DMS53 treated with DMSO at 0.1 percent for 48 hours (cell line): ENCODE results near the gene PPP3R2.

ENCODE experiments used
- DNase-seq: peaks from one replicate; lab custom pipeline; 2025; ENCODE audit not compliant: unreplicated experiment; lab: John Stamatoyannopoulos, UW

PPP3R2 gene

GRCh38 chr9:101594796-101595195, at the start of gene PPP3R2:
TSS of gene PPP3R2 (minus strand) at chr9:101594969. CDS start at chr9:101594921, 48 bp downstream.
- DNase-seq, result no peak

DNA sequence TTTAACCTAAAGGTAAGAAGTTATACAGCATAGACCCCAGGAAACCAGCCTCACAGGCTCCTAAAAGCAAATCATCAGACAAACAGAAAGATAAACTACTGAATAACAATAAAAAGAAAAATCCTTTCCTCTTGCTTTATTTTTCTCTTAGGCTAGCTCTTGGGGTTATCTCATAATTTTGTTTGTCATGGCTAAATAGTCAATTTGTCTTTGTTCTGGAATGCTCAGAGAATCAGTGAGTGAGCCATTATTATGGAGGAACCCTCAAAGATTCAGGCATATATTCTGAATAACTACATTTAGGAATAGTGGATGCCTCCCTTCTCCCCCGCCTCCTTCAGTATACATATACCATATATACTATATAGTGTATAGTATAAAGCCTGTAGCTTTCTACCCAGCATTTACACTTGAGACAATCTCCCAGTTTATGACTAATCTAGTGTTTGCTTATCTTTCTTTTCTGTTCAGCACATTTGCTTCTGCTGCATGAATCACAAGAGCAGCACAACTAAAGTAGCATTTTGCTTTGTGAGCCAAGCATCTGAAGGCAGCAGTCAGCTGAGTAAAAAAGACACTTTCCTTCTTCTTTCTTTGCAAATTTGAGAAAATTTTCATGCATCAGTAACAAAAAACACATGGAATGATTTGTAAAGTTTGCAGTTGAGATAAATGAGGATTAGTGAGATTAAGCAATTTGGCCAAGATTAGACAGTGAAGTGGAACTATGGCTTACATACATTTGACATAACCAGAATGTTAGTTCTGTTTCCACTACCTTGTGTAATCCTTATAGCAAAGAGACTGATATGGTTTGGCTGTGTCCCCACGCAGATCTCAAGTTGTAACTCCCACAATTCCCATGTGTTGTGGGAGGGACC, 45.3 kb upstream of the PPP3R2 start:
- DNase-seq, result peak; percentile 12

- no peak for DNase-seq
These were observed 44.5 kb upstream of the PPP3R2 start for GRCh38 chr9:101639311-101639710.

DNA sequence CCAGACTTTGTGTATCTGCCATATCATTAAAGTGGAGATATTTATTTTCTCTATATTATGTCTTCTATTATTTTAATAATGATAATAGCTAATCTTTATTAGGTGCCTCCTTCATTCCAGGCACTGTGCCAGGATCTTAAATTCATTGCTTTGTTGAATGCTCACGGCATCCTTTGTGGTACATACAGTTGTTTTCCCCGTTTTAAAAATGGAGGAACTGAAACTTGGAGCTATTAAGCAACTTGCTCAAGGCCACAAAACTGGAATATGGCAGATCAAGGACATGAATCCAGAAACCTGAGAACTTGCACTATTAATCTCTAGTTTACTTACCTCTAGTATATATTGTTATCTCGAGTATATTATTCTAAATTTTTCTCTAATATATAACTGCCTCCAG, 41.5 kb upstream of the PPP3R2 start:
- DNase-seq, result no peak

GRCh38 chr9:101635473-101635872, 40.7 kb upstream of the PPP3R2 start:
- no peak for DNase-seq

DNA sequence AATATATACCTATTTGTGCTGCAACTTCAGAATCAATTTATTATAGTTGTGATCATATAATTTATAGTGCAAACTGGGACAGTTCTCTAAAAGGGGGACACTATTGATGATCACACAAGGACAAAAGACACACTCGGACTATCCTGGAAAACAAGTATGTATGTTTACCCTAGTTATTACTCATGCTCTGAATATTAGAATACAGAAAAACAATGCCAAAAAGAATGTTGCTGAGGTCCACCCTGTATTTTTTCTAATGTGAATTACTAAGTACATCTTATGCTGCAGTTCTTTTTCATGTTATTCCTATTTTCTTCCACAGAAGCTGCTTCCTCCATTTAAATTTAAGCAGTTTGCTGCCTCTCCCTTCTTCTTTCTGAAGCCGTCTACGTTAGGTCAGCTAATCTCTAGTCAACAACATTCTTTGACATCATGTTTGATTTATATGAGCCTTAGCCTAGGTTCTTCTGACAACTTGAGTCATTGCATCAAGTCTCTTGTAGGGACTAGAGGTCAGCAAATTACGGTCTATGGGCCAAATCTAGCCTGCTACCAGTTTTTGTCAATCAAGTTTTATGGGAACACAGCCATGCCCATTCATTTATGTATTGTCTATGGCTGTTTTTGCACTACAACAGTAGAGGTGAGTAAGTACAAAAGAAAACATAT, 40.1 kb upstream of the PPP3R2 start:
- DNase-seq, result no peak

DNA sequence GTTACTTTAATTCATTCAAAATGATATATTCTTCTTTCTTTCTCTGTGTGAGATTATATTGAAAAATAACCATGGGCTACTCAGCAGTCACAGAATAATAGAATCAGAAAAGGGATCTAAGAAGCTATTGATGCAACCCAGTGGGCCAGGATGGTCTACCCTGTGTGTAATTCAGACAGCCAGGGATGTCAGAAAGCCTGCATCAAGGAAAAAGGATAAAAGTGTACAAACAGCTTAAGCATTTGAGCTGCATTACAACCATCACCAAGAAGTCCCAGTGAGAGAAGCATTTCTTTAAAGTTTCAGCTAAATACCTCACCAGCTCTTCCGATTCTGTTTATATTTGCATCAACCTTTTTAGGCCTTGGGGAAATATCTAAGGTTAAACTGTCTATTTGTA, 37.8 kb upstream of the PPP3R2 start:
- DNase-seq, result no peak

DNA sequence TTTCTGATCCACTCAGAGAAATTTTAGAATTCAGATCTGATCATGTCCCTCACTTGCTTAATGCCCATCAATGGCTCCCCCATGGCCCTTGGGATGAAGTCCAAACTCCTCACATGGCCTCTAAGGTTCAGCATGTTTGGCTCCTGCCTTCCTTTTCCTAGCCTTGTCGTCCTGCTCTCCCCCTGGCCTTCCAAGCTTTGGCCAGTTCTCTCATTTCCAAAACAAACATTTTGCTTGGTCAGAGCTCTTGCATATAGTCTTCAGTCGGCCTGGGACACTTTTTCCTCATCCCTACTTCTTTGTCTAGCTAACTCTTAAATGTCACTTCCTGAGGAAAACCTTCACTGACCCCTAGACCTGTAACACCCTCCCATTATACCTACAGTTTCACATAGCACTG, 37.1 kb upstream of the PPP3R2 start:
- DNase-seq, result no peak

DNA sequence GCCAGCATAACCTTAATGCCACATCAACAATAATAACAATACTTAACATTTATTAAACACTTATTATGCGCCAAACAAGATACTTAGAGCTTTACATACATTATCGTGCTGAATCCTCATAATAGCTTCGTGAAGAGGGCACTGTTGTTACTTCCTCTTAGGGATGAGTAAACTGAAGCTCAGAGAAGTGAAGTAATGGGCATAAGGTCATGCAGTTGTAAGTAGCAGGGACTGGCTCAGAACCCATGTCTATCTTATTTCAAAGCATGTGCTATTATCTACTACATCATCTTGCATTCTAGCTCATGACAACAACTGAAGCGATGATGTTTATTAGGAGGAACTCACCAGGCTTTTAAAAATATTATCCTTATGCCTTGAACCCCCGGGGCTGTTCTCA, 34.9 kb upstream of the PPP3R2 start:
- DNase-seq, result peak; percentile 5

DNA sequence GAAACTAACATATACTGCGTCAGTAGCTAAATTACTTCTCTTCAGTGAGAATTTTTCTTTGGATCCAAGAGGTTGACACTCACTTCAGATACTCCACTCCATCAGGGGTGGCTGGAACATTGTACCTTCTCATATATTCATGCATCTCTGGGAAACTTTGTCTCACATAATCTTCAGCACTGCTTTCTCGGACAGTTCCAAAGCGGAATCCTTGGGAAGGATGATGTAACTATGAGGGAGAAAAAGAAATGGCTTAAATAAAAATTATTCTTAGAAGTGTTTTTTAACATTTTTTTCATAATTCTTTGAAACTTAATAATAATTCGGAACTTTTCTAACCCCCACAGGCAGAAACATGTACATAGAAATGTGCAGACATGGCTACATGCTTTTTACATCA, 33.4 kb upstream of the PPP3R2 start:
- DNase-seq, result no peak

GRCh38 chr9:101626295-101626694, 31.5 kb upstream of the PPP3R2 start:
- DNase-seq, result no peak

DNA sequence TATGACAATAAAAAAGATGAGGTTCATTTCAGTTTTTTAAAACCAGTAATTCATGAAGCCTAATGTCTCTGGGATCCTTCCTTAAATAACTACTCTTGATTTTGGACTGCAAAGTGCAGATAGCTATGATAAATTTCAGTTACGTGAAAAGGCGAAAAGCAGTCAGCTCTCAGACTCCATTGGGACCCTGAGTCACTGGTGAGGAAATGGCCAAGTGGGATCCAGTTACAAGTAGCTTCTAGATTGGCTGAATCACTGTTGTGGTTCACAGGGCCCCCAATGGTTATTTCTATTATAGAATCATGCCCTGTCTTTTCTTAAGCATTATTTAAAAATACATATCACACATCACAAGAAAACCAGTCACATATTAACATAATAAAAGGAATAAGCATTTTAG, 31.1 kb upstream of the PPP3R2 start:
- DNase-seq, result no peak

- no peak for DNase-seq
These were observed 25.7 kb upstream of the PPP3R2 start for GRCh38 chr9:101620452-101620851.

DNA sequence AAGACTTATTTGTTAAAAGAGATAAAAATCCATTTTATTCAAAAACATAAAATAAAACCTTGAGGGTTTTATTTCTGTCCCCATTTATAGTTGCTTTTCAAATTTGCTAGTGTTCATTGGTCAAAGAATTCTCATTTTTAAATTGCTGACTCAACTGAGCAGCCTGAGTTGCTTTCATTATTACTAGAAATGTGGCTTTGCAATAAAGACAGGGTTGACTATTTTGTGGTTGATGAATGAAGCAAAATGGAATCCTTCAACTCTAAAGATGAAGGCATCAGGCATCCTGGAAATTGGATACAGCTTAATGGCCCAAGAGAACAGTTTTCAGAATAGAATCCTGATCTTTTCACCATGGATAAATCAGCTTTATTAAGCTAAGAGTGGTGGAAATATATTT, 23.9 kb upstream of the PPP3R2 start:
- DNase-seq, result no peak

- no peak for DNase-seq
These were observed 10.8 kb upstream of the PPP3R2 start for GRCh38 chr9:101605547-101605946.

DNA sequence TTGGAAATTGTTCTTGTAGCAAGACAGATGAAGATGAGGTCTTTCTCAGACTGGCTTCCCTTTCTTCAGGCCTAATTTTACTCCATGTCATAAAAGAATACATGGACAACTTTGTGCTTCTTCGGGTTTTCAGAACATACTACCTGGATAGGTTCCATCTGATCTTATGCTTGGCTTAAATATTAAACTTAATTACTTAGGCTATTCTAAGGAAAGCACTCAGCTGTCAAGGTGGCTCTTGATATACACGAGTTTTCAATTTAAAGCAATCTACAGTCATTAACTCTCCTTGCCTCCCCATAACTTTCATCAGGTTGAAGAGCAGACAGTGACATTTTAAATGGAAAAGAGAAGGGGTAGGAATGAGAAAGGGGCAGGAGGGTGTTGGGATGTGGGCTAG, 9.5 kb upstream of the PPP3R2 start:
- no peak for DNase-seq

DNA sequence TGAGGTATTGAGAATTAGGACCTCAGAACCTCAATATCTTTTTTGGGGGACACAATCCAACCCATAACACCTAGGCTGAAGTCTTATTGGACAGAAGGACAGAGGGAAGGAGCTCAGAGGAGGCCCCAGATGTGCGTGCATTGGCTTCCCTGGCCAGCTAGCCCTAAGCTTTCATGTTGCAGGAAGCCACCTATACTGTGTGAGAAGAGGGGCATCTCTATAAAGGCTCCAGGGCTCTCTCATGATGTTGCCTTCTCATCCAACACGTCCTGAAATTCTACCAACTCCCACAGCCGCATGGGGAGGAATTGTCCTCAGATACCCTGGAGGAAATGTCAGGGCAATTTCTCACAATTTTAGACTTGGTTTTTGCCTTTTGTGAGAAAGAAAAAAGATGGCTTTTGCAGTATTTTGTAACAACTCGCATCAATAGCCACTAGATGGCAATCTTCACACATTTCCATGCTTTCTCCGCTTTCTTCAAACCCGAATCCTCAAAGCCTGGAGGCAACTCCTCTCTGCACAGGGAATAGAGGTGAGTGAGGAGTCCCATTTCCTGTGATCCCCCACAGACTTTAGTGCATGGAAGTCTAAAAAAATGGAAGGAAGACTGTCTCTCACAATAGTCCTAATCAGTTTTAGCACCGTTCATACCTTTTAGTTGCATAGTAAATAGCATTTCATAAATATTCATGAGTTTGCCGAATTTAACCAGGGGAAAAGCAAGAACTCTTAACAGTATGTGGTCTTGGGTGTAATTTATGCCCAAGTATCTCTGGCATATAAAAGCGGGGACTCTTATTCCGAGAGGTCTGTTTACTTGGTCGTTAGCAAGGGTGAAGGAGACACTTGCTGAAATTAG, 7.4 kb upstream of the PPP3R2 start:
- DNase-seq, result peak; percentile 36

- no peak for DNase-seq
These were observed 1.4 kb downstream of the PPP3R2 start for GRCh38 chr9:101593345-101593744.

DNA sequence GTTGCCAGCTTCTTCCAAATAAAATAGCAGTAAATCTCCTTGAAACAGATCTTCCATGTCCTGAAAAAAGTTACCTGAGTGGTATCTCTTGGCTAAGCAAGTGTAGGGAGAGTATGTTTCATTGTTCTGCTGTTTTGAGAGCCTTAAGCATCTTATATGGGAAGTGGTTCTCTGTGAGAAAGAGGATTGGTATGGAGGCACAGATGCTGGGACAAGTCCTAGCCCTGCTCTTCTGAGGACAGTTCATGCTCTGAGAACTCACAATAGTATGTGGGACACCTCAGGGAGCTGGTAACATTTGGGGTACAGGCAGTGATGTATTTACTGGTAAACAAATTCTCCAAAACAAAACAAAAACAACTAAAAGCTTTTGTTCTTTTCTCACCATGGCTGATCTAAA, 2.0 kb downstream of the PPP3R2 start:
- no peak for DNase-seq

DNA sequence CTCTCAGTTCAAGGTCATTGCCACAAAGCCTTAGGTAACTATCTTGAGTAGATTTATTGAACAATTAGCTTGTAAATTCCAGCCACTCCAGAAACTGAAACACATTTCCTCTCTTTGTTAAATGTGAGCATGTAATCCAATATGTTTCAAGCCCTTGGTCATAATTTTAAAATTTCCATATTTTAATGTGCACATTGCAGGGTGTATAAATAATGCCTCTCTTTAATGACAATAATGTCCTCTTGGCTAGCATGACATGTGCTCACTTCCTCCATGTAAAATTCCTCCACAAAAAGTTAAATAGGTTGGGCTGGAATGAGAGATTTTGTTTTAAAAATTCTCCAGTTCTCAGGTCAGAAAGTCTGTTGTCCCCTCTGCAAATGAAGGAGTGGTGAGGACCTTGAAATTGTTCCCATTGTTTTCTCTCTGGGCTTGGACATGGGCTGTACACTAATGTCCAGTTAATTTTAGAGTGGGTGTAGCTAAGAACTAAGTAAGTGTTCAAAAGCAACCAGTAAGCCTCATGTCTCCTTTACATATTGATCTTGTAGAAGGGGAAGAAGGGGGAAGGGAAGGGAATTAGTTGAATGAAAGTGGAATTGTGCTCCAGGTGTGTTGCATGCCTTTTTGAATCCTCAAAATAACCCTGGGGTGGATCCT, 2.9 kb downstream of the PPP3R2 start:
- no peak for DNase-seq

DNA sequence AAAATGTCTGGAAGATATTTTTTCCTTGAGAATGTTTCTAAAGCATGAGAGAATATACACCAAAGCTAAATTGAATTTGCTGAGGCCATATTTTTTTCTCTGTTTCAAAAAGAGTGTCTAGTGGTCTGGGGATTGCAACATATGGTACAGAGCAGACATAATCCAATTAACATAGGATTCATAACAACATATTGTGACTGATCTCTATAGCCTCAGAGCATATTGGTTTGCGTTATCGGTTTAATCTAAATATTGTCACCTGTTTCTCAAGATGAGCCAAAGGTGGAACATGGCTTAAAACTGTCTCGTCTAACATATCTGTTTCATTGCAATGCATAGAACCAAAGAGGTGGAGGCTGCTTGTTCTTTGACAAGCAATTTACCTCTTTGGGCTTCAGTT, 3.9 kb downstream of the PPP3R2 start:
- no peak for DNase-seq
